Esophagus squamous epithelium (tissue), 4 donors: Measurements from ENCODE around the gene LPP.

ENCODE experiments used
- POLR2A ChIP-seq, 4 donors: fragments of 450-650 bp; IDR thresholded peaks; one replicate each; pipeline ENCODE4 v1.6.1; 2017; ENCODE audit warnings: antibody characterized with exemption in 4 of 4, mild to moderate bottlenecking in 4 of 4, moderate library complexity in 3 of 4
- TF ChIP-seq, protein P1 (sequence below), 6 experiments: fragments of 450-650 bp in 4 of 6; fragments of 200-600 bp in 2 of 6; sonication (generic) in 2 of 6; IDR thresholded peaks; one replicate each; pipeline ENCODE4 v1.5.1; 2016 to 2019; ENCODE audit warnings: antibody characterized with exemption in 6 of 6, mild to moderate bottlenecking in 4 of 6, moderate library complexity in 4 of 6

DNA sequence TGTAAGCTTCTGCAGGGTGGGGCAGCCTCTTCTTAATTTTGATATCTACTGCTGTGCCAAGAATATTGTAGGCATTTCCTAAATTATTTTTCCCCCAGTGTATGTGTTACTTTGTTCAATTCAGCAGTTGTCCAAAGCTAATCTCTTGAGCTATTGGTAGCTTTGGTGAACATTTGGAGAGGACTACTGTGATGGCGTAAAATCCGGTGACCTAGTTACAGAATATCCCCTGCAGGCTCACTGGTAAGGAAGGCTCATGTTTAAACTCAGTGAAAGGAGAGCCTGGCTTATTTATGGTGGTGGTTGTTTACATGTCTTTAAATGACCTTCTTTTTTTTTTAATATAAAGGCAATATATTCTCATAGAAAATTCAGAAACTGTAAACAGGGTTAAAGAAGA lies 105.6 kb downstream of the LPP start:
- TF ChIP-seq POLR2A (IDR thresholded peaks at IDR 0.05), result no peak
- TF ChIP-seq, protein P1, sequence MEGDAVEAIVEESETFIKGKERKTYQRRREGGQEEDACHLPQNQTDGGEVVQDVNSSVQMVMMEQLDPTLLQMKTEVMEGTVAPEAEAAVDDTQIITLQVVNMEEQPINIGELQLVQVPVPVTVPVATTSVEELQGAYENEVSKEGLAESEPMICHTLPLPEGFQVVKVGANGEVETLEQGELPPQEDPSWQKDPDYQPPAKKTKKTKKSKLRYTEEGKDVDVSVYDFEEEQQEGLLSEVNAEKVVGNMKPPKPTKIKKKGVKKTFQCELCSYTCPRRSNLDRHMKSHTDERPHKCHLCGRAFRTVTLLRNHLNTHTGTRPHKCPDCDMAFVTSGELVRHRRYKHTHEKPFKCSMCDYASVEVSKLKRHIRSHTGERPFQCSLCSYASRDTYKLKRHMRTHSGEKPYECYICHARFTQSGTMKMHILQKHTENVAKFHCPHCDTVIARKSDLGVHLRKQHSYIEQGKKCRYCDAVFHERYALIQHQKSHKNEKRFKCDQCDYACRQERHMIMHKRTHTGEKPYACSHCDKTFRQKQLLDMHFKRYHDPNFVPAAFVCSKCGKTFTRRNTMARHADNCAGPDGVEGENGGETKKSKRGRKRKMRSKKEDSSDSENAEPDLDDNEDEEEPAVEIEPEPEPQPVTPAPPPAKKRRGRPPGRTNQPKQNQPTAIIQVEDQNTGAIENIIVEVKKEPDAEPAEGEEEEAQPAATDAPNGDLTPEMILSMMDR (IDR thresholded peaks at IDR 0.05), result no peak
